ENCODE data around the gene TSPAN14. TPM values are rescaled to one million over a fixed set of nuclear protein-coding genes. Genes with fewer than 3 reads are reported as not detected.

The TSPAN14 gene
- total RNA-seq, 2 donors from 2014 or later = 56.5 to 76.6 TPM

GRCh38 chr10:80498833-80499741, 45.0 kb downstream of the TSPAN14 start:
- H3K27ac Mint-ChIP-seq = peak overlapping the region; percentile 84 to 95
- DNase-seq (ENCODE audit: low spot score) = peak; percentile 90
- peaks cover 91% of the 10 kb centered on the region in 2 donors for H3K4me1 Mint-ChIP-seq (ENCODE audit: low read depth in 2 of 2)
- H3K27me3 Mint-ChIP-seq = no peaks in the 10 kb centered on the region
- H3K36me3 Mint-ChIP-seq = peaks cover 10% of the 10 kb centered on the region
- no peaks in the 10 kb centered on the region for H3K9me3 Mint-ChIP-seq
- ATAC-seq = peak; percentile 93 to 94
- peak overlapping the region; percentile 63 for H3K4me3 Mint-ChIP-seq

DNA sequence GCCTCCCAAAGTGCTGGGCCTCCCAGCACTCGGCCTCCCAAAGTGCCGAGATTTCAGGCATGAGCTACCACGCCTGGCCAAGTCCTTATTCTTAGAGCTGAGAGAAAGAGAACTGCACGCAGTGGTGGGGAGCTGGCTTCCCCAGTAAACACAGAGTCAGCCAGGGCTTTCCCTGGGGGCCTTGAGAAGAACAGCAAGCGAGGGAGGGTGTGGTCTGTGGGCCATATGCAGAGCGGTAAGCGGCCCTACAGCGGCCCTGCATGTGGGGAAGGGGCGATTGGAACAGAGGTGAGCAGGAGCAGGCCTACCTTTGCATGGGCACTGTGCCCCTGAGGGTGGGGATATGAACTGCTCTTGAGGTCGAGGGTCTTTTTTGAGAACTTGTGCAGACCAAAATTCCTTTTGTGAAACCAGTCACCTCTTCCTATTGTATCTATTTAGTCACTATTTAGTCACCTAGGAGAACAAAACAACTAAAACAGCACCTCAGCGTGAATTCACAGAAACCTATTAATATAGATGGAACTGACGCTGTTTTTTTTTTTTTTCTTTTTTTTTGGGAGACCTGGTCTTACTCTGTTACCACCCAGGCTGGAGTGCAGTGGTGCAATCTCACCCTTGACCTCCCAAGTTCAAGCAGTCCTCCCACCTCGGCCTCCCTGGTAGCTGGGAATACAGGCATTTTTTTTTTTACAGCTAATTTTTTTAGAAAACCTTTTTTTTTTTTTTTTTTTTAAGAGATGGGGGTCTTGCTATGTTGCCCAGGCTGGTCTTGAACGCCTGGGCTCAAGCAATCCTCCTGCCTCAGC, 46.7 kb downstream of the TSPAN14 start:
- DNase-seq (ENCODE audit: low spot score) (no peak), ATAC-seq (no peak)
- H3K4me1 Mint-ChIP-seq (ENCODE audit: low read depth in 2 of 2) = peaks cover 91% of the 10 kb centered on the region in 2 donors
- no peaks in the 10 kb centered on the region for H3K9me3 Mint-ChIP-seq
- H3K36me3 Mint-ChIP-seq = peaks cover 10% of the 10 kb centered on the region
- H3K27me3 Mint-ChIP-seq = no peaks in the 10 kb centered on the region
- H3K27ac Mint-ChIP-seq = peak overlapping the region; percentile 84 to 95
- peak overlapping the region; percentile 57 for H3K4me3 Mint-ChIP-seq

- Mint-ChIP-seq H3K9me3 (no peaks in the 10 kb centered on the region), H3K4me1 (ENCODE audit: low read depth in 2 of 2) (peaks cover 88 to 90% of the 10 kb centered on the region in 2 donors), H3K27me3 (no peaks in the 10 kb centered on the region), H3K4me3 (peak overlapping the region; percentile 7), H3K27ac (peak overlapping the region; percentile 84 to 95), H3K36me3 (peaks cover 7% of the 10 kb centered on the region)
- no peak for ATAC-seq
- DNase-seq (ENCODE audit: low spot score) = no peak
These were observed 47.3 kb downstream of the TSPAN14 start for GRCh38 chr10:80501381-80501912.

GRCh38 chr10:80501913-80502521, 47.9 kb downstream of the TSPAN14 start:
- peak overlapping the region; percentile 14 for H3K4me3 Mint-ChIP-seq

DNA sequence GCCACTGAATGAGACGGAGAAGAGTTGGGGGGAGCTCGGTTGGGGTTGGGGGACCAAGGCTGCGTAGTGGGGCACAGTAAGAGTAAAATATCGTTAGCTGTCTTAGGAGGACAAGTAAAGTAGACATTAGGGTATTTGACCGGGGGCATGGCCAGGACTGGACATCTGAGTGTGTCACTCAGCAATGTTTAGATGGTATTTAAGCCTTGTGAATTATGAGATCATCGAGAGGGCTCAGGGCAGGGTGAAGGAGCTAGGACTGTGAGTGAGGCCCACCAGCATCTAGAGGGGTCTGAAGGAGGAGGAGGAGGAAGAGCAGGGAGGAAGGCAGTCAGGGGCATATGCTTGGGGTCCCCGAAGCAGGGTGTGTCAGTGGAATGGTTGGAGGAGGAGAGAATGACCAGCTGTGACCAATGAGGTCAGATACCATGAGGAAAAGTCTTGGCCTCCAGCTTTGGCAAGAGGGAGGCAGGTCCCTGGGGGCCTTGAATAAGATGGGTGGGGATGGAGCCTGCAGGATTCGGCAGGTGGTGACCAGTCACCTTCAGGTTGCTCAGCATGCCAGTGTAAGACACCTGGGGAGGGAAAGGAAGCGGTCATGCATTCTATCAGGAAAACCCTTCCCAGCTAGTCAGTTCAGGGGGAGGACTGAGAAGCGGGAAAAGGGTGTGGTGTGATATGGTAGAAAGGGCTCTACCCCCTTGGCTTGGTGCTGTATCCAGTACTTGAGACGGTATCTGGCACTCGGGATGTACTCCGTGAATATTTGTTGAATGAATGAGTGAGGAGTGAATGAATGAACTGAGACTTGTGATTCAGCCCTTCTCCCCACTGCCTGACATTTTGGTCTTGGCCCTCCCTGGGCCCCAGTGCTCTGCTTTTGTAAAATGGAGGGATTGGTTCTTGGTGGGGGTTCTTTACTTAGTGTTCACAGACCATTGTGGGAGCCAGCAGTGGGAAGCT, 48.8 kb downstream of the TSPAN14 start:
- no peak for DNase-seq (ENCODE audit: low spot score)
- Mint-ChIP-seq H3K4me3 (peak overlapping the region; percentile 14), H3K36me3 (no peaks in the 10 kb centered on the region), H3K27me3 (no peaks in the 10 kb centered on the region), H3K27ac (peak overlapping the region; percentile 84 to 95), H3K4me1 (ENCODE audit: low read depth in 2 of 2) (peaks cover 74 to 76% of the 10 kb centered on the region in 2 donors), H3K9me3 (no peaks in the 10 kb centered on the region)
- ATAC-seq = no peak

More at GRCh38 chr10:80501913-80502521, 47.9 kb downstream of the TSPAN14 start:
- peak overlapping the region; percentile 84 to 95 for H3K27ac Mint-ChIP-seq
- H3K36me3 Mint-ChIP-seq = peaks cover 1% of the 10 kb centered on the region
- ATAC-seq (no peak), DNase-seq (ENCODE audit: low spot score) (no peak)
- H3K27me3 Mint-ChIP-seq = no peaks in the 10 kb centered on the region
- peaks cover 83 to 85% of the 10 kb centered on the region in 2 donors for H3K4me1 Mint-ChIP-seq (ENCODE audit: low read depth in 2 of 2)
- no peaks in the 10 kb centered on the region for H3K9me3 Mint-ChIP-seq

DNA sequence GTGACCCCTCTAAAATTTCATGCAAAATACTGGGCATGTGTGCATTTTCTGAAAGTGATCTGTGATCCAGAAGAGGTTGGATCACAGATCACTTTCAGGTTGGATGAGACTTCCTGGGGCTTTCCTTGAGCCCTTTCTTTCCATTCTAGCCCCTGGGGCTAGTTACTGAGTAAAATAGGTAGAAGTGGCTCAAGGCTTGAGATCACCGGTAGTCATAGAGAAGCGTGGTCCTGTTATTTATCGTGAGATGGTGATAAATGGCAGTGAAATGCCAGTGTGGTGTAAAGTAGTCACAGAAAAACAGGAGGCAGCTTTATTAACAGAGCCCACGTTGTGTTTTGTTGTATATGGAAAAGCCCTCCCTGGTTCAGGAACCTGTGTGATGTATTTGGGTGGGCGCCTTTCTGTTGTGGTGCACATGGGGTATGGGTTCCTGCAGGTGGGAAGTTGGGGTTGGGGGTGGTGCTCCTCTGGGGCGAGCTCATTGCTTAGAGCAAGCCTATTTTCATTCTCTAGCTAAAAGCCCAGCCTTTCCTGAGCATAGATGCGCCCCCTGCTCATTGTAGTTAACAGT, 49.6 kb downstream of the TSPAN14 start:
- DNase-seq (ENCODE audit: low spot score) (no peak), ATAC-seq (no peak)
- Mint-ChIP-seq H3K27me3 (no peaks in the 10 kb centered on the region), H3K9me3 (no peaks in the 10 kb centered on the region), H3K4me3 (no peak overlapping the region), H3K27ac (peak overlapping the region; percentile 84 to 95), H3K4me1 (ENCODE audit: low read depth in 2 of 2) (peaks cover 66 to 72% of the 10 kb centered on the region in 2 donors), H3K36me3 (no peaks in the 10 kb centered on the region)

DNA sequence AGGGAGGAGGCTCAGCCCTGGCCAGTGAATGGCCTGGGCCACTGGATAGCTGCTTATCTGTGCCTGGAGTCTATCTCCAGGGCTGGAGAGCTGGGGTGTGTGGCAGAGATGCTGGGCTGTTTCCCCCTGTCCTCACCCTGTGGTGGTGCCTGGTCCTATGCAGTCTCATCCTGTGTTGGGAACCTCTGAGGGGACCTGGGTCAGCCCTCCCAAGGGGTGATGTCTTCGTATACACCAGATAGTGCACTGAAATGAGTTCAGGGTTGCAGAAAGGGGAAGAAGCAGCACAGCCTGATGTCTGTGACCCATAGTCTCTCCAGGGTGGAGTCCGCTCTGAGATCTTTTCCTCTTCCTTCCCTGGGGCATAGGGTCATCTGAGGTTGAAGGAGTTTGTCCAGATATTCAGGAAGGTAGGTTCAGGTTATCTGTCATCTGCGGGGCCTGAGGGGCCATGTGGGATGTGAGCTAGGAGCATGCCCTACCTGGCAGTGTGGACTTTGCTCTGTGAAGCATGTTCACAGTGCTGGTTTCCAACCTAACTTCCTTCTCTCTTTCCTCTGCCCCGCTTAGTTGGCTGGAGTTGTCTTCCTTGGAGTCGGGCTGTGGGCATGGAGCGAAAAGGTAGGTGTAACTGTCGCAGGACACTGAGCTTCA, 50.2 kb downstream of the TSPAN14 start:
- Mint-ChIP-seq H3K4me3 (peak overlapping the region; percentile 41), H3K36me3 (no peaks in the 10 kb centered on the region), H3K27me3 (no peaks in the 10 kb centered on the region), H3K4me1 (ENCODE audit: low read depth in 2 of 2) (peaks cover 60 to 68% of the 10 kb centered on the region in 2 donors), H3K9me3 (no peaks in the 10 kb centered on the region), H3K27ac (peak overlapping the region; percentile 84 to 95)
- ATAC-seq (no peak), DNase-seq (ENCODE audit: low spot score) (no peak)

DNA sequence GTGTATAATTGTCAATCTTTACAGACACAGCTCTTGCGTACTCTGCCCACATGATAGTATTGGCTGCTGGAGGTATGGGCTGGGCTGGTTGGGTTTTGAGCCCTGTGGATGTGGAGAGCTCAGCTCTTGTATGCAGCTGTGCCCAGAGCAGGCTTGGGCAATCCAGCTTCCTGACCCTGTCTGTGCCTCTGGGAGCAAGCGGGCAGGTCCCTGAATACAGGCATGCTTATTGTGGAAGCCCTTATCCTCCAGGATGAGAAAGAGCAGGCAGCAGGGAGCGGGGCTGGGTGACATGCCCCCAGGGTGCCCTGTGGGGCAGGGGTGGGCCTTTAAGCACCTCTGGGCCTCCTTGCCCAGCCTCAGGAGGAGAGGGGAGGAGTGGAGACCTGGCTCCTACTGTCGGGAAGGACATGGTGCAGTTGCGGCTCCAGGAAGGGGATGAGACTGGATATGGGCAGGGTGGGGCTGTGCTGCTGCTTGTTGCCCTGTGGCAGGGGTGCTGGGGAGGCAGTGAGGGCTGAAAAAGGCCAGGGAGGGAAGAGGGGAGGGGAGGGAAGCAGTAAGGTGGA, 50.9 kb downstream of the TSPAN14 start:
- Mint-ChIP-seq H3K27me3 (no peaks in the 10 kb centered on the region), H3K4me3 (peak overlapping the region; percentile 41), H3K27ac (peak overlapping the region; percentile 84 to 95), H3K9me3 (no peaks in the 10 kb centered on the region), H3K4me1 (ENCODE audit: low read depth in 2 of 2) (peaks cover 54 to 65% of the 10 kb centered on the region in 2 donors), H3K36me3 (peaks cover 2% of the 10 kb centered on the region)
- ATAC-seq (no peak), DNase-seq (ENCODE audit: low spot score) (no peak)

- no peaks in the 10 kb centered on the region for H3K27me3 Mint-ChIP-seq
- H3K9me3 Mint-ChIP-seq = no peaks in the 10 kb centered on the region
- ATAC-seq = no peak
- no peak for DNase-seq (ENCODE audit: low spot score)
- peaks cover 55 to 63% of the 10 kb centered on the region in 2 donors for H3K4me1 Mint-ChIP-seq (ENCODE audit: low read depth in 2 of 2)
- peak overlapping the region; percentile 84 to 95 for H3K27ac Mint-ChIP-seq
- no peak overlapping the region for H3K4me3 Mint-ChIP-seq
- peaks cover 6% of the 10 kb centered on the region for H3K36me3 Mint-ChIP-seq
These were observed 52.1 kb downstream of the TSPAN14 start for GRCh38 chr10:80506189-80506575.

GRCh38 chr10:80506836-80507487, 52.9 kb downstream of the TSPAN14 start:
- Mint-ChIP-seq H3K27me3 (no peaks in the 10 kb centered on the region), H3K4me1 (ENCODE audit: low read depth in 2 of 2) (peaks cover 58 to 62% of the 10 kb centered on the region in 2 donors), H3K27ac (peak overlapping the region in 1 of 2 donors; percentile 84), H3K9me3 (no peaks in the 10 kb centered on the region), H3K36me3 (peaks cover 6% of the 10 kb centered on the region), H3K4me3 (no peak overlapping the region)
- DNase-seq (ENCODE audit: low spot score) (no peak), ATAC-seq (no peak)

- Mint-ChIP-seq H3K27ac (peak overlapping the region in 1 of 2 donors; percentile 21), H3K9me3 (no peaks in the 10 kb centered on the region), H3K4me3 (no peak overlapping the region), H3K36me3 (peaks cover 6% of the 10 kb centered on the region), H3K27me3 (no peaks in the 10 kb centered on the region), H3K4me1 (ENCODE audit: low read depth in 2 of 2) (peaks cover 37 to 45% of the 10 kb centered on the region in 2 donors)
- ATAC-seq (no peak), DNase-seq (ENCODE audit: low spot score) (no peak)
These were observed 54.9 kb downstream of the TSPAN14 start for GRCh38 chr10:80509108-80509402.

All from natural killer cell treated with Interleukin-12 subunit alpha and Interleukin-12 subunit beta and Interleukin-15 and Interleukin-18, amount 100 ng/mL, for 72 hours (primary cell).